Sigmoid colon (tissue), 7 donors: ENCODE measurements around the gene MYO15B. TPM values are rescaled to one million over a fixed set of nuclear protein-coding genes. Genes with fewer than 3 reads are reported as not detected.

ENCODE experiments used
- DNase-seq: peaks from one replicate; pipeline ENCODE4 v3.0.0-alpha.2; 2019
- H3K27ac ChIP-seq, 4 donors: fragments of 200-600 bp; sonication (generic); one replicate each; pipeline ENCODE4 v1.5.1; 2016 to 2019; ENCODE audit warnings: mild to moderate bottlenecking in 1 of 4
- H3K27me3 ChIP-seq, 3 donors: fragments of 200-600 bp; sonication (generic); one replicate each; pipeline ENCODE4 v1.5.1; 2019; ENCODE audit warnings: mild to moderate bottlenecking in 1 of 3
- H3K36me3 ChIP-seq, 4 donors: fragments of 200-600 bp; sonication (generic); one replicate each; pipeline ENCODE4 v1.5.1; 2016 to 2019
- H3K4me1 ChIP-seq, 4 donors: fragments of 200-600 bp; sonication (generic); one replicate each; pipeline ENCODE4 v1.5.1; 2017 to 2019
- H3K4me3 ChIP-seq, 4 donors: fragments of 200-600 bp; sonication (generic); one replicate each; pipeline ENCODE4 v1.5.1; 2017 to 2019; ENCODE audit warnings: mild to moderate bottlenecking in 2 of 4, moderate library complexity in 1 of 4
- H3K9me3 ChIP-seq, 4 donors: fragments of 200-600 bp in 3 of 4; sonication (generic) in 3 of 4; one replicate each; pipeline versions ENCODE4 v1.5.1 to v1.6.1; 2013 to 2019
- CTCF ChIP-seq, 4 experiments: fragments of 450-650 bp in 3 of 4; fragments of 200-600 bp in 1 of 4; IDR thresholded peaks; one replicate each; pipeline ENCODE4 v1.5.1; 2016 to 2019; ENCODE audit warnings: antibody characterized with exemption in 4 of 4, mild to moderate bottlenecking in 3 of 4, moderate library complexity in 2 of 4
- EP300 ChIP-seq, 4 donors: sonication (generic); formaldehyde crosslinking; IDR thresholded peaks; one replicate each; pipeline ENCODE4 v1.6.1; 2017; ENCODE audit warnings: antibody characterized with exemption in 4 of 4
- POLR2A ChIP-seq, 2 donors: fragments of 450-650 bp; IDR thresholded peaks; one replicate each; pipeline ENCODE4 v1.6.1; 2016; ENCODE audit warnings: antibody characterized with exemption in 2 of 2, mild to moderate bottlenecking in 2 of 2, moderate library complexity in 2 of 2
- POLR2AphosphoS5 ChIP-seq, 4 donors: sonication (generic); formaldehyde crosslinking; IDR thresholded peaks; one replicate each; pipeline ENCODE4 v1.6.1; 2017; ENCODE audit warnings: antibody characterized with exemption in 4 of 4
- WGBS, 2 donors: extraction: QIAGEN DNeasy Blood & Tissue Kit; methylation state at CpG; one replicate each; pipeline ENCODE4 v1.1.7; 2013; 5-methylcytosine and 5-hydroxymethylcytosine counted together
- intact Hi-C: fragments of 100-400 bp; cut with DNase I; formaldehyde crosslinking; loops from one replicate; pipeline ENCODE4 v1.15.1; 2023
- polyA plus RNA-seq, 3 donors: library from polyadenylated mRNA; stranded (reverse); fragments of 200-250 nt; gene quantifications; one replicate each; pipeline ENCODE4 v1.2.3, GENCODE V29; 2013
- total RNA-seq, 4 donors: library from RNA; depleted of rRNA; stranded (reverse); fragments of >200 nt; gene quantifications; one replicate each; pipeline ENCODE4 v1.1.0, GENCODE V29; 2016
- donor health status: healthy with polysubstance abuse.
- donor health status: Bipolar disorder and iron deficiency.
- donor health status: healthy.

Gene MYO15B
- total and polyA plus RNA-seq, 7 donors, result 33.1 to 460 (median 117) TPM

DNA sequence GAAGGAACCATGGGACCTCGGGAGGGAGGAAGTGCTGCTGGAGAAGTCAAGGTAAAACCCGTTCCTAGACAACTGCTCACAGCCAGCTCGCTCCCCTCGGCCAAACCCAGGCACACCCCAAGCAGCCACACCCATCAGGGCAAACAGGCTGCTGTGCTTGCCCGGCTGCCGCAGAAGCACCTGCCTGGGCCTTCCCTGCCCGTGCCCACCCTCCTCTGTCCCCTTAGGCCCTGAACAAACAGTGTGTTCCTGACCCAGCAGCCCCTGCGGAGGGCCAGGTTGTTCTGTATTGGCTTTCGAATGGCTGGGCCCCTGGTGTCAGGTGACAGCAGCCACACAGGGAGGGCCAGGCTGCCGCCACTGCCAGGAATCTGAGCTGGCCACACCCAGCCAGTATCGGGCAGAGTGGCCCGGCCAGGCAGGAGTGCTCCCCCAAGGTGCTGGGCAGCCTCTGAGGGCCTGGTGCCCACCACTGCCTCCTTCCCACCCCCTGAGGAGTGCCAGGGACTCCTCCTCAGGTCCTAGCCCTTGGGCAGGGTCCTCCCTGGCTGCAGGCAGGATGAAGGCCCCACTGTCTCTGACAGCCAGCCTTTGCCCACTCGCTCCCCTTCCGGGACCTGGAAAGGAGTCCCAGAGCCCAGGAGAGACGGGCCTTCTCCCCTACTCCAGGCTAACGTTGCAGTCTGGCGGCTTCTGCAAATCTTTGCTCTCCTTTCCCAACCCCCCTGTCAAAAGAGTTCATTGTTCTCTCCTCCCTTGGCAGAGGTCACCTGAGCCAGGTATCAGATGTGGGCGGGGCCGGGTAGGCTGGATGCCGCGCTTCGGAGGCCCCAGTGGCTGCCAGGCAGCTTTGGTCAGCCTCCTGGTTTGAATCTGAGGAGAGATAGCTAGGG, 38.1 kb upstream of the MYO15B start:
- Histone ChIP-seq H3K27me3 (no peaks in the 10 kb centered on the region), H3K4me3 (no peak overlapping the region), H3K36me3 (no peaks in the 10 kb centered on the region), H3K27ac (peak overlapping the region in 1 of 4 donors; percentile 19), H3K4me1 (peaks cover 0 to 13% (median 11%) of the 10 kb centered on the region in 4 donors), H3K9me3 (no peaks in the 10 kb centered on the region)
- peak in 1 of 2 donors; percentile 49 for TF ChIP-seq POLR2A (IDR thresholded peaks at IDR 0.05)
- TF ChIP-seq EP300 (IDR thresholded peaks at IDR 0.05), result no peak
- no peak for DNase-seq
- 13 to 64% methylated on average over 22 of the region's 22 CpGs for WGBS, 2 donors
- intact Hi-C loops, result no loop called here

DNA sequence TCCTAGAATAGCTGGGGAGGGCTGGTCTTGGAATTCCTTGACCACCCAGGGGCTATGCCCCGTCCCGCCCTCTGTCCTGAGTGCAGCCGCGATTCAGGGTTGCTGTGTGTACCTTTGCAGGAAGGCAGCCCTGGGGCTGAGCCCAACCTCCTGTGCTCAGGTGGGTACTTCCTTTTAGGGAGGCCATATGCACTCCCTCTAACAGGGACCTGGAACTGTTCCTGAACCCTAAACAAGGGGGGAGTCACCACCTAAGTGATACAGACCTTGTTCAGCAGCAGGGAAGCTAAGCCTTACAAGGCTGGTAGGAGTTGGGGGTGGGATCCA, 37.5 kb upstream of the MYO15B start:
- H3K27ac ChIP-seq, result peak overlapping the region in 1 of 4 donors; percentile 19
- no peaks in the 10 kb centered on the region for H3K9me3 ChIP-seq
- H3K4me1 ChIP-seq, result peaks cover 0 to 13% (median 11%) of the 10 kb centered on the region in 4 donors
- no peak overlapping the region for H3K4me3 ChIP-seq
- intact Hi-C loops, result no loop called here
- no peaks in the 10 kb centered on the region for H3K27me3 ChIP-seq
- H3K36me3 ChIP-seq, result no peaks in the 10 kb centered on the region
- WGBS, 2 donors, result 25 to 68% methylated on average over 4 of the region's 4 CpGs
- DNase-seq, result no peak
- no peak for TF ChIP-seq POLR2AphosphoS5 (IDR thresholded peaks at IDR 0.05)
- no peak for TF ChIP-seq CTCF (IDR thresholded peaks at IDR 0.05)
- no peak for TF ChIP-seq POLR2A (IDR thresholded peaks at IDR 0.05)
- no peak for TF ChIP-seq EP300 (IDR thresholded peaks at IDR 0.05)

DNA sequence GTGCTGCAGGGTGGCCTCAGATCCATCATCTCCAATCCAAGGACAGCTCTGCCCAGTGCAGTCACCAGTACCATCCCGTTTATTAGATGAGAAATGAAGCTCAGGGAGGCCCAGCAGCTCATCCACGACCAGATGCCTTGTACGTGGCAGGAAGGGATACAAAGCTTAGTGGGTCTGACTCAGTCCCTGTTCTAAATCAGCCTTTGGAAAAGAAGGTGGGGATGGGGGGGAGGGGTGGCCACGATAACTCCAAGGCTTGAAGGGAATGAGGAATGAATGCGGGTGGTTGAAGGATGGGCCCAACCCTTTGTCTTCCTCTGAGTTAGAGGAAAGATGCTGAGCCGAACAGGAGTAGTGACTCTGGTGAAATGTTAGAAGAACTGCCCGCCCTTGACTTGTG, 36.3 kb upstream of the MYO15B start:
- Histone ChIP-seq H3K4me1 (peaks cover 0 to 13% (median 11%) of the 10 kb centered on the region in 4 donors), H3K27ac (no peak overlapping the region), H3K9me3 (no peaks in the 10 kb centered on the region), H3K36me3 (no peaks in the 10 kb centered on the region), H3K4me3 (no peak overlapping the region), H3K27me3 (no peaks in the 10 kb centered on the region)
- DNase-seq, result no peak
- intact Hi-C loops, result no loop called here
- TF ChIP-seq POLR2A (IDR thresholded peaks at IDR 0.05) (no peak), CTCF (IDR thresholded peaks at IDR 0.05) (no peak), POLR2AphosphoS5 (IDR thresholded peaks at IDR 0.05) (no peak)
- WGBS, 2 donors, result 80 to 88% methylated on average over 7 of the region's 7 CpGs

- Histone ChIP-seq H3K4me3 (no peak overlapping the region), H3K9me3 (no peaks in the 10 kb centered on the region), H3K36me3 (no peaks in the 10 kb centered on the region), H3K27ac (no peak overlapping the region), H3K27me3 (no peaks in the 10 kb centered on the region), H3K4me1 (peaks cover 0 to 19% (median 15%) of the 10 kb centered on the region in 4 donors)
- DNase-seq, result no peak
- intact Hi-C loops, result no loop called here
- TF ChIP-seq POLR2A (IDR thresholded peaks at IDR 0.05) (no peak), CTCF (IDR thresholded peaks at IDR 0.05) (no peak), EP300 (IDR thresholded peaks at IDR 0.05) (no peak), POLR2AphosphoS5 (IDR thresholded peaks at IDR 0.05) (no peak)
- WGBS, 2 donors, result 84 to 88% methylated on average over 14 of the region's 14 CpGs
Observed at GRCh38 chr17:75552425-75553294, 34.9 kb upstream of the MYO15B start.
